Measurements from ENCODE around the gene CCDC15. TPM values are rescaled to one million over a fixed set of nuclear protein-coding genes. Genes with fewer than 3 reads are reported as not detected.

CCDC15 gene
- polyA plus RNA-seq, 2 of the 4 experiments (the other 2 are of a cell fraction): 0.58 to 1.3 TPM

DNA sequence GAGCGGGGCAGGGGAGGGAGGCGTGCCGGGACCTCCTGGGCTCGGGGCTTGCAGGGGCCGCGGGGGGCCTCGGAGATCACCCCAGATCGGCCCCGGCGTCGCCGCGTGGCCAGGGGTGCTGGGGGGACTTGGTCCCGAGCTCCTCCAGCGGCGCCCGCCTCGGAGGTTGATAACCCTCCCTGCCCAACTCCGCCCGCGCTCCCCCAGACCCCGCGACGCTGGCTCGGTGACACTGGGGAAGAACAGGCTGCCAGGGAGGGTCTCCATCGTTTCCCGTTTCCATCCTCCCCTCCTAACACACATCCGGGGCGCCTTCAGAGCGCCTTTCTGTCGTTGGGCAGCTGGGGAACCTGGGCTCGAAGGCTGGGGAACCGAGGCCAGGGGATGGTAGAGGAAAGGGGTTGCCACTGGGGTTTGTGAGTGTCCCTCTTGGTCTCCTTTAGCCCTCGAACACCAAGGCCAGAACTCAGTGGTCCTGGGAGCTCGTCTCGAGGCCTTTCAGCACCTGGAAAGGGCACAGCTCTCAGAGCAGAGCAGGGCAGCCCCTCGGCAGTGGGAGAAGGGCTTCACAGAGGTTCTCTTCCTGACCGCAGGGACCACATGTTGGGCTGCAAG, 109.5 kb downstream of the CCDC15 start:
- TF ChIP-seq CEBPB (IDR thresholded peaks at IDR 0.05) (no peak), POLR2A (IDR thresholded peaks at IDR 0.05; ENCODE audit: low read length) (no peak), NPAS2 (CRISPR knock-in tag; IDR thresholded peaks at IDR 0.05; ENCODE audit: borderline replicate concordance) (no peak), USF2 (IDR thresholded peaks at IDR 0.05) (no peak), CBX8 (IDR thresholded peaks at IDR 0.05) (no peak)
- TF ChIP-seq, protein P1, sequence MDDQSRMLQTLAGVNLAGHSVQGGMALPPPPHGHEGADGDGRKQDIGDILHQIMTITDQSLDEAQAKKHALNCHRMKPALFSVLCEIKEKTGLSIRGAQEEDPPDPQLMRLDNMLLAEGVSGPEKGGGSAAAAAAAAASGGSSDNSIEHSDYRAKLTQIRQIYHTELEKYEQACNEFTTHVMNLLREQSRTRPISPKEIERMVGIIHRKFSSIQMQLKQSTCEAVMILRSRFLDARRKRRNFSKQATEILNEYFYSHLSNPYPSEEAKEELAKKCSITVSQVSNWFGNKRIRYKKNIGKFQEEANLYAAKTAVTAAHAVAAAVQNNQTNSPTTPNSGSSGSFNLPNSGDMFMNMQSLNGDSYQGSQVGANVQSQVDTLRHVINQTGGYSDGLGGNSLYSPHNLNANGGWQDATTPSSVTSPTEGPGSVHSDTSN (IDR thresholded peaks at IDR 0.05): no peak
- H3K27ac ChIP-seq: peak overlapping the region in 1 of 2 experiments; percentile 72; a peak in 4 of 6 replicates
- ATAC-seq: peak in 1 of 2 experiments; percentile 22; a peak in 3 of 6 replicates

DNA sequence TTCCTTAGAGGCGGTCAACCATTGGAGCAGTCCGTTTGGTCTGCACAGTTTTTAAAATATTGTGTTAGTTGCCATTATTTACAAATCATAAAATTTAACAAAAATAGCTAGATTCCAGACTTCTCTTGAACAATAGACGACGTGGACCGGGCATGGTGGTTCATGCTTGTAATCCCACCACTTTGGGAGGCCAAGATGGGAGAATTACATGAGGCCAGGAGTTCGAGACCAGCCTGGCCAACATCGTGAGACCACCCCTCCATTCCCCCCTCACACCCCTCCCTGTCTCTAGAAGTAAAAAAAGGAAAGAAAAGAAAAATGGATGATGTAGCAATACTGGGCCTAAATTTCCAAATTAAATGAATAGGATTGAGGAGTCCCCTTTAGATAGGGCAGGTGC, 110.1 kb downstream of the CCDC15 start:
- H3K4me2 ChIP-seq: 0 out of 3 replicates have a peak overlapping the region, but pooled peaks have one; percentile 90
- H3K4me3 ChIP-seq: no peak overlapping the region
- ChIA-PET CTCF (no interaction called here), POLR2A (no interaction called here)
- no peaks in the 10 kb centered on the region for H3K9me3 ChIP-seq
- no peak overlapping the region for H3K27ac ChIP-seq
- no peaks in the 10 kb centered on the region for H3K4me1 ChIP-seq
- TF ChIP-seq NPAS2 (CRISPR knock-in tag; IDR thresholded peaks at IDR 0.05; ENCODE audit: borderline replicate concordance): no peak
- no peak for TF ChIP-seq MAZ (IDR thresholded peaks at IDR 0.05; ENCODE audit: borderline replicate concordance, low read depth, low read length)
- TF ChIP-seq NR3C1 (IDR thresholded peaks at IDR 0.05): no peak
- no peak for TF ChIP-seq MAX (IDR thresholded peaks at IDR 0.05)
- no peak for TF ChIP-seq RARB (CRISPR knock-in tag; IDR thresholded peaks at IDR 0.05)
- TF ChIP-seq ZFP36 (IDR thresholded peaks at IDR 0.05; ENCODE audit: borderline replicate concordance, partially characterized antibody): no peak
- no peak for TF ChIP-seq EHF (CRISPR knock-in tag; IDR thresholded peaks at IDR 0.05)
- TF ChIP-seq CHD4 (IDR thresholded peaks at IDR 0.05; ENCODE audit: borderline replicate concordance): no peak
- no peak for TF ChIP-seq ZNF302 (CRISPR knock-in tag; IDR thresholded peaks at IDR 0.05)
- TF ChIP-seq, protein P2, sequence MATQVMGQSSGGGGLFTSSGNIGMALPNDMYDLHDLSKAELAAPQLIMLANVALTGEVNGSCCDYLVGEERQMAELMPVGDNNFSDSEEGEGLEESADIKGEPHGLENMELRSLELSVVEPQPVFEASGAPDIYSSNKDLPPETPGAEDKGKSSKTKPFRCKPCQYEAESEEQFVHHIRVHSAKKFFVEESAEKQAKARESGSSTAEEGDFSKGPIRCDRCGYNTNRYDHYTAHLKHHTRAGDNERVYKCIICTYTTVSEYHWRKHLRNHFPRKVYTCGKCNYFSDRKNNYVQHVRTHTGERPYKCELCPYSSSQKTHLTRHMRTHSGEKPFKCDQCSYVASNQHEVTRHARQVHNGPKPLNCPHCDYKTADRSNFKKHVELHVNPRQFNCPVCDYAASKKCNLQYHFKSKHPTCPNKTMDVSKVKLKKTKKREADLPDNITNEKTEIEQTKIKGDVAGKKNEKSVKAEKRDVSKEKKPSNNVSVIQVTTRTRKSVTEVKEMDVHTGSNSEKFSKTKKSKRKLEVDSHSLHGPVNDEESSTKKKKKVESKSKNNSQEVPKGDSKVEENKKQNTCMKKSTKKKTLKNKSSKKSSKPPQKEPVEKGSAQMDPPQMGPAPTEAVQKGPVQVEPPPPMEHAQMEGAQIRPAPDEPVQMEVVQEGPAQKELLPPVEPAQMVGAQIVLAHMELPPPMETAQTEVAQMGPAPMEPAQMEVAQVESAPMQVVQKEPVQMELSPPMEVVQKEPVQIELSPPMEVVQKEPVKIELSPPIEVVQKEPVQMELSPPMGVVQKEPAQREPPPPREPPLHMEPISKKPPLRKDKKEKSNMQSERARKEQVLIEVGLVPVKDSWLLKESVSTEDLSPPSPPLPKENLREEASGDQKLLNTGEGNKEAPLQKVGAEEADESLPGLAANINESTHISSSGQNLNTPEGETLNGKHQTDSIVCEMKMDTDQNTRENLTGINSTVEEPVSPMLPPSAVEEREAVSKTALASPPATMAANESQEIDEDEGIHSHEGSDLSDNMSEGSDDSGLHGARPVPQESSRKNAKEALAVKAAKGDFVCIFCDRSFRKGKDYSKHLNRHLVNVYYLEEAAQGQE (IDR thresholded peaks at IDR 0.05): no peak
- no peak for TF ChIP-seq RFX5 (IDR thresholded peaks at IDR 0.05)
- no peak for TF ChIP-seq FOSB (CRISPR knock-in tag; IDR thresholded peaks at IDR 0.05)
- no peak for TF ChIP-seq CBX2 (IDR thresholded peaks at IDR 0.05; ENCODE audit: borderline replicate concordance, low read depth)
- no peak for TF ChIP-seq CHD2 (IDR thresholded peaks at IDR 0.05; ENCODE audit: low read length, partially characterized antibody)
- TF ChIP-seq, protein P1 (IDR thresholded peaks at IDR 0.05): no peak
- TF ChIP-seq MAFK (IDR thresholded peaks at IDR 0.05; ENCODE audit: partially characterized antibody): no peak
- no peak for TF ChIP-seq HMGXB4 (CRISPR knock-in tag; IDR thresholded peaks at IDR 0.05; ENCODE audit: borderline replicate concordance)
- TF ChIP-seq HEYL (CRISPR knock-in tag; IDR thresholded peaks at IDR 0.05): no peak
- no peak for TF ChIP-seq MYC (IDR thresholded peaks at IDR 0.05; ENCODE audit: borderline replicate concordance, low read length)
- no peak for TF ChIP-seq FOXS1 (CRISPR knock-in tag; IDR thresholded peaks at IDR 0.05)
- ATAC-seq (no peak), DNase-seq (ENCODE audit: low read depth in 1 of 2, low spot score in 1 of 2) (no peak), FAIRE-seq (no peak)
- WGBS (ENCODE audit: missing lambda C conversion rate): 81% methylated on average over 7 of the region's 7 CpGs

More for the DNA sequence above, 109.5 kb downstream of the CCDC15 start:
- Histone ChIP-seq H3K4me3 (peak overlapping the region; percentile 59), H3K4me1 (no peaks in the 10 kb centered on the region), H3K4me2 (peak overlapping the region; percentile 90), H3K9me3 (no peaks in the 10 kb centered on the region)
- DNase-seq (ENCODE audit: low read depth in 1 of 2, low spot score in 1 of 2) (no peak), FAIRE-seq (no peak)
- ChIA-PET POLR2A (no interaction called here), CTCF (interaction anchor here (0.7 kb wide), 1 partner anchor 20 kb away, joined by 4 read pairs; no protein-coding TSS in a partner anchor)
- WGBS (ENCODE audit: missing lambda C conversion rate): 62% methylated on average over 5 of the region's 38 CpGs
